Coronary artery (tissue), 2 donors: ENCODE results near the gene HRAS.
"Not testable (repeated sequence)": the region's sequence is repeated elsewhere in the genome, so short reads cannot be mapped to it uniquely, and the experiment has no call there.

Experiments
- DNase-seq: peaks from one replicate; pipeline ENCODE4 v3.0.0-alpha.2; 2017; ENCODE audit warnings: low spot score
- H3K27ac ChIP-seq, 2 donors: fragments of 200-600 bp; sonication (generic); one replicate each; pipeline ENCODE4 v1.5.1; 2016 to 2019
- H3K4me3 ChIP-seq: fragments of 200-600 bp; sonication (generic); 2 replicates; pipeline ENCODE4 v1.5.1; 2016; ENCODE audit warnings: mild to moderate bottlenecking, moderate library complexity
- TF ChIP-seq, protein P1 (sequence below): fragments of 200-600 bp; sonication (generic); IDR thresholded peaks from one replicate; pipeline ENCODE4 v1.5.1; 2019; ENCODE audit warnings: antibody characterized with exemption

The HRAS gene

GRCh38 chr11:518463-519202 lies 16.7 kb downstream of the HRAS start:
- Histone ChIP-seq H3K4me3 (peak overlapping the region; percentile 57), H3K27ac (peak overlapping the region; percentile 32 to 78)
- peak; percentile 95 for DNase-seq
- TF ChIP-seq, protein P1, sequence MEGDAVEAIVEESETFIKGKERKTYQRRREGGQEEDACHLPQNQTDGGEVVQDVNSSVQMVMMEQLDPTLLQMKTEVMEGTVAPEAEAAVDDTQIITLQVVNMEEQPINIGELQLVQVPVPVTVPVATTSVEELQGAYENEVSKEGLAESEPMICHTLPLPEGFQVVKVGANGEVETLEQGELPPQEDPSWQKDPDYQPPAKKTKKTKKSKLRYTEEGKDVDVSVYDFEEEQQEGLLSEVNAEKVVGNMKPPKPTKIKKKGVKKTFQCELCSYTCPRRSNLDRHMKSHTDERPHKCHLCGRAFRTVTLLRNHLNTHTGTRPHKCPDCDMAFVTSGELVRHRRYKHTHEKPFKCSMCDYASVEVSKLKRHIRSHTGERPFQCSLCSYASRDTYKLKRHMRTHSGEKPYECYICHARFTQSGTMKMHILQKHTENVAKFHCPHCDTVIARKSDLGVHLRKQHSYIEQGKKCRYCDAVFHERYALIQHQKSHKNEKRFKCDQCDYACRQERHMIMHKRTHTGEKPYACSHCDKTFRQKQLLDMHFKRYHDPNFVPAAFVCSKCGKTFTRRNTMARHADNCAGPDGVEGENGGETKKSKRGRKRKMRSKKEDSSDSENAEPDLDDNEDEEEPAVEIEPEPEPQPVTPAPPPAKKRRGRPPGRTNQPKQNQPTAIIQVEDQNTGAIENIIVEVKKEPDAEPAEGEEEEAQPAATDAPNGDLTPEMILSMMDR = peak; percentile 100

GRCh38 chr11:516918-517685 lies 18.3 kb downstream of the HRAS start:
- not testable (repeated sequence) for DNase-seq, H3K27ac ChIP-seq, H3K4me3 ChIP-seq

DNA sequence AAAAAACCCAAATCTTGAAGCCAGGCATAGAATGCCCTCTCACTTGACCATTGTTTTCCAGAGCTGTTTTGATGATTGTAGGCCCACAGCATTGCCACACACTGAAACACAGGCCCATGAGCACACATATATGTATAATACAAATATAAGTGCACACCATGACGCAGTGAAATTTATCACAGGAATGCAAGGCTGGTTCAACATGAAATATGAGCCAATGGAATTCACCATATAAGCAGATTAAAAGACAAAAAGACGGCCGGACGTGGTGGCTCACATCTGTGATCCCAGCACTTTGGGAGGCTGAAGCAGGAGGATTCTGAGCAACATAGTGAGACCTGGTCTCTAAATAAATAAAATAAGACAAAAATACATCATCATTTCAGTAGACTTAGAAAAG lies 19.0 kb downstream of the HRAS start:
- no peak for DNase-seq
- H3K27ac ChIP-seq = no peak overlapping the region
- TF ChIP-seq, protein P1 = no peak
- no peak overlapping the region for H3K4me3 ChIP-seq

GRCh38 chr11:515131-515530 lies 20.2 kb downstream of the HRAS start:
- TF ChIP-seq, protein P1 = no peak
- H3K4me3 ChIP-seq = no peak overlapping the region
- no peak overlapping the region for H3K27ac ChIP-seq
- no peak for DNase-seq

GRCh38 chr11:514606-515005 lies 20.8 kb downstream of the HRAS start:
- H3K27ac ChIP-seq = no peak overlapping the region
- no peak for DNase-seq
- no peak overlapping the region for H3K4me3 ChIP-seq
- TF ChIP-seq, protein P1 = no peak

- DNase-seq = no peak
- no peak overlapping the region for H3K27ac ChIP-seq
- TF ChIP-seq, protein P1 = no peak
- H3K4me3 ChIP-seq = no peak overlapping the region
Observed at GRCh38 chr11:512761-513595, 22.4 kb downstream of the HRAS start.

DNA sequence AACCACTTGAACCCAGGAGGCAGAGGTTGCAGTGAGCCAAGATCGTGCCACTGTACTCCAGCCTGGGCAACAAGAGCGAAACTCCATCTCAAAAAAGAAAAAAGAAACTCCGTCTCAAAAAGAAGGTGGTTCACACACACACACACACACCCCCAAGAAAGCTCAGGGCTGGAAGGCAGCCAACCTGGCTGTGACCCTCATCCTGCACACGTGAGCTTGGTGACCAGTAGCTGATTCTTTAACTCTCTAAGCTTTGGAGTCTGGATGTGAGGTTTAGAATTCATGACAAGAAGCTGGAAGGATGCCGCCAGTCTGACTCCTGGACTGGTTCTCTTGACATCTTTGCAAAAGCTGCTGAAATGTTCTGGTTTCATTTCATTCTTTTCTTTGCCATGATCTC lies 26.4 kb downstream of the HRAS start:
- H3K4me3 ChIP-seq = no peak overlapping the region
- TF ChIP-seq, protein P1 = no peak
- DNase-seq = no peak
- no peak overlapping the region for H3K27ac ChIP-seq
